GM12891 (cell line): Measurements from ENCODE around the gene NCS1.

Source experiments
- DNase-seq: peaks from one replicate; pipeline ENCODE4 v3.0.0; 2011; ENCODE audit warnings: low spot score; ENCODE audit not compliant: insufficient read length
- FAIRE-seq: peaks from 2 replicates; lab custom pipeline; 2011; peaks lifted over from hg19 to GRCh38; lab: Jason Lieb, UNC
- PAX5 ChIP-seq: IDR thresholded peaks from 2 replicates; pipeline ENCODE4 v1.6.1; 2011; ENCODE audit warnings: low read length, moderate library complexity, mild to moderate bottlenecking; ENCODE audit not compliant: insufficient read depth, severe bottlenecking
- POLR2A ChIP-seq: IDR thresholded peaks from 2 replicates; pipeline ENCODE4 v1.6.1; 2011; ENCODE audit warnings: low read depth, low read length, control low read depth
- POLR2AphosphoS5 ChIP-seq: IDR thresholded peaks from 2 replicates; pipeline ENCODE4 v1.6.1; 2011; ENCODE audit warnings: low read depth, low read length, control low read depth
- POU2F2 ChIP-seq: IDR thresholded peaks from 2 replicates; pipeline ENCODE4 v1.6.1; 2011; ENCODE audit warnings: low read depth, mild to moderate bottlenecking, control low read depth, low read length, moderate library complexity
- SPI1 ChIP-seq: IDR thresholded peaks from 2 replicates; pipeline ENCODE4 v1.6.1; 2011; ENCODE audit warnings: low read depth, low read length, control low read depth
- TAF1 ChIP-seq: IDR thresholded peaks from 2 replicates; pipeline ENCODE4 v1.6.1; 2011; ENCODE audit warnings: low read depth, low read length, control low read depth

The NCS1 gene

GRCh38 chr9:130144703-130145102, 27.5 kb upstream of the NCS1 start:
- no peak for TF ChIP-seq TAF1
- TF ChIP-seq POLR2A = no peak
- no peak for TF ChIP-seq POLR2AphosphoS5
- no peak for TF ChIP-seq POU2F2
- TF ChIP-seq SPI1 = no peak
- no peak for TF ChIP-seq PAX5
- DNase-seq (no peak), FAIRE-seq (no peak)

- FAIRE-seq (no peak), DNase-seq (no peak)
- no peak for TF ChIP-seq POLR2AphosphoS5
- no peak for TF ChIP-seq SPI1
- TF ChIP-seq POLR2A = no peak
- TF ChIP-seq POU2F2 = no peak
- TF ChIP-seq PAX5 = no peak
- TF ChIP-seq TAF1 = no peak
These were observed 26.5 kb upstream of the NCS1 start for GRCh38 chr9:130145658-130146057.

DNA sequence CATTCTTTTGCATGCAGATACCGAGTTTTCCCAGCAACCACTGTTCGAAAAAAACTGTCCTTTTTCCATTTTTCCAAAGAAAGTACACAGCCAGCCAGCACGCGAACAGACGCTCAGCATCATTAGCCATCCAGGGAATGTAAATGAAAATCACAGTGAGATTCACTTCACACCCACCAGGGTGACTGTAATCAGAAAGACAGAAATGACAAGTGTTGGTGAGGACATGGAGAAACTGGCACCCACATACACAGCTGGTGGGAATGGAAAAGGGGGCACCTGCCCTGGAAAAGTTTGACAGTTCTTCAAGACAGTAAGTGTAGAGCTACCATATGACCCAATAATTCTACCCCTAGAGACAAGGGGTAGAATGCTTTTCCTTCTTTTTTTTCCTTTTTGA, 25.0 kb upstream of the NCS1 start:
- FAIRE-seq (no peak), DNase-seq (no peak)
- no peak for TF ChIP-seq SPI1
- TF ChIP-seq TAF1 = no peak
- TF ChIP-seq POLR2AphosphoS5 = no peak
- no peak for TF ChIP-seq PAX5
- TF ChIP-seq POU2F2 = no peak
- no peak for TF ChIP-seq POLR2A

DNA sequence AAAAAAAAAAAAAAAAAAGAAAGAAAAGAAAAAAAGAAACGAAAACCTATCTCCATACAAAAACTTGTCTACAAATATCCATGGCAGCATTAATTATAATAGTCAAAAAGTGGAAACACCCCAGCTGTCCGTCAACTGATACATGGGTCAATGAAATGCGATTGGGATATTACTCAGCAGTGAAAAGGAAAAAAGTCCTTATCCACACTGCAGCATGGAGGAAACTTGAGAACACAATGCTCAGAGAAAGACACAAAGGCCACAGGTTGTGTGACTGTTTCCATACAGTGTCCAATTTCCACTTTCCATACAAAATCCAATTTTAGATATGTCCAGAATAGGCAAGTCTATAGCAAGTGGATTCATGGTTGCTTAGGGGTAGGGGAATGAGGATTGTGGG, 24.3 kb upstream of the NCS1 start:
- TF ChIP-seq POLR2AphosphoS5 = no peak
- TF ChIP-seq PAX5 = no peak
- TF ChIP-seq TAF1 = no peak
- TF ChIP-seq POLR2A = no peak
- no peak for FAIRE-seq
- no peak for DNase-seq

GRCh38 chr9:130149031-130149430, 23.2 kb upstream of the NCS1 start:
- no peak for DNase-seq
- TF ChIP-seq SPI1 (no peak), POU2F2 (no peak), TAF1 (no peak), POLR2AphosphoS5 (no peak), POLR2A (no peak), PAX5 (no peak)
- no peak for FAIRE-seq

DNA sequence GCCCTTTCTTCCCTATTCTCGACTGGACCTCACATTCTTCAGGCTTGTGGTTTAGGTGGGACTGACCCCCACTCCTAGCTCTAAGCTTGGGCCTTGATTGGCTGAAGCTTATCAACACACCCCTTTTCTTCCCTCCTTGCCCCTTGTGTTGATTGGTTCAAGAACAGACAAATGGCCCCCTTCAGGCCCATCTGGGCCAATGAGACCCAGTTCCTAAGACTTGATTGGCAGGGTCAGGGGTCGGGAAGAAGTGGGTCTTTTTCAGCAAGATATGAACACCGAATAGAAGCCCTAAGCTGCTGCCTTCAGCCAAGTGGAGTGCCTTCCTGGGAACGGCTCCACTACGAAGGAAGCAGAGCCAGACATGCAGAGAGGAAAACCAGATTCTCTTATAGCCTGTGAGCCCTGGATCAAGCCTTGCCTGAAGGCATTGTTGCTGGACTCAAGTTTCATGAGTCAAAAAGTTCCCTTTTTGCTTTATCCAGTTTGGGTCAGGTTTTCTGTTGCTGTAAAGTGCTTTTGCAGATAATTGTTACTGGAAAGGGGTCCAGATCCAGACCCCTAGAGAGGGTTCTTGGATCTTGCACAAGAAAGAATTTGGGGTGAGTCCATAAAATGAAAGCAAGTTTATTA, 22.4 kb upstream of the NCS1 start:
- FAIRE-seq (no peak), DNase-seq (no peak)
- TF ChIP-seq POU2F2 = no peak
- TF ChIP-seq POLR2AphosphoS5 = no peak
- TF ChIP-seq POLR2A = no peak
- TF ChIP-seq PAX5 = no peak
- no peak for TF ChIP-seq SPI1
- TF ChIP-seq TAF1 = no peak

GRCh38 chr9:130150779-130151382, 21.3 kb upstream of the NCS1 start:
- TF ChIP-seq POLR2AphosphoS5 (no peak), POU2F2 (no peak), PAX5 (no peak)
- FAIRE-seq (no peak), DNase-seq (no peak)

GRCh38 chr9:130154816-130155215, 17.4 kb upstream of the NCS1 start:
- DNase-seq (no peak), FAIRE-seq (no peak)
- TF ChIP-seq SPI1 = no peak
- no peak for TF ChIP-seq TAF1
- no peak for TF ChIP-seq POLR2A
- no peak for TF ChIP-seq PAX5
- no peak for TF ChIP-seq POLR2AphosphoS5
- TF ChIP-seq POU2F2 = no peak

DNA sequence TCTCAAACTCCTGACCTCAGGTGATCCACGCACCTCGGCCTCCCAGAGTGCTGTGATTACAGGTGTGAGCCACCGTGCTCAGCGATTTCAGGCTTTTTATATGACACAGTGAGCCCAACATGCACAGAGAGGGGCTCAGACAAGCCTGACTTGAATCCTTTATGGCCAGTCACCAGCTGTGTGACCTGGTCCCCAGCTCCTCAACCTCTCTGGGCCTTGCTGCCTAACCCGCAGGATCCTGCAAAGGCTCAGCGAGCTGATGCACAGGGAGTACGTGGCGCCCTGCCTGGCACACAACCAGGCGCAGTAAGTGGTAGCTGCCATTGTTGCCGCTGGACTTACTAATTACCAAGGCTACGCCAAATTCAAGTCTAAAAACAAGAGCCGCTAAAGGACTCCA, 16.6 kb upstream of the NCS1 start:
- TF ChIP-seq PAX5 = no peak
- no peak for TF ChIP-seq POLR2A
- TF ChIP-seq SPI1 = no peak
- FAIRE-seq (no peak), DNase-seq (no peak)

DNA sequence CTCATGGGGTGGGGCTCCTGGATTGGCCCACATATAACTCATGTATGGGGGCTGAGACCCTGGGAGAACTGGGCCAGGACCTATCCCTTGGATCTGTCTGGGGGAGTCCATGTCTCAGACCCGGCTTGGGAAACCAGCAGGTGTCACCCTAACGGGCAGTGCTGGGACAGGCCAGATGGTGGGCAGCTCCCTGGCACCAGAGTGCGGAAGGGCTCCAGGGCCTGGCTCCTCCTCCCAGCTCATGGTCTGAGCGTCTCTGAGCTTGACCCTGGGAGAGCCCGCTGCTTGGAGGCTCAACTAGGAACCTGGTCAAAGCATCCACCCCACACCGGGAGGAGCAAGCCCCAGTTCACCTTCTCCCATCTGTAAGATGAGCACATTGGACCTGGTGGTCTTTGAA, 15.5 kb upstream of the NCS1 start:
- TF ChIP-seq TAF1 (no peak), PAX5 (no peak), POLR2A (no peak), POLR2AphosphoS5 (no peak), SPI1 (no peak), POU2F2 (no peak)
- DNase-seq (no peak), FAIRE-seq (no peak)
